Measurements from ENCODE around the gene ADAM8. TPM values are rescaled to one million over a fixed set of nuclear protein-coding genes. Genes with fewer than 3 reads are reported as not detected.
A peak's percentile ranks its signal among the peaks of the same experiment; 100 is the strongest.

The ADAM8 gene
- polyA plus RNA-seq, 1 donor (not counting 4 experiments of a cell fraction or from before 2014, with no cell fraction given) = 42.0 TPM

DNA sequence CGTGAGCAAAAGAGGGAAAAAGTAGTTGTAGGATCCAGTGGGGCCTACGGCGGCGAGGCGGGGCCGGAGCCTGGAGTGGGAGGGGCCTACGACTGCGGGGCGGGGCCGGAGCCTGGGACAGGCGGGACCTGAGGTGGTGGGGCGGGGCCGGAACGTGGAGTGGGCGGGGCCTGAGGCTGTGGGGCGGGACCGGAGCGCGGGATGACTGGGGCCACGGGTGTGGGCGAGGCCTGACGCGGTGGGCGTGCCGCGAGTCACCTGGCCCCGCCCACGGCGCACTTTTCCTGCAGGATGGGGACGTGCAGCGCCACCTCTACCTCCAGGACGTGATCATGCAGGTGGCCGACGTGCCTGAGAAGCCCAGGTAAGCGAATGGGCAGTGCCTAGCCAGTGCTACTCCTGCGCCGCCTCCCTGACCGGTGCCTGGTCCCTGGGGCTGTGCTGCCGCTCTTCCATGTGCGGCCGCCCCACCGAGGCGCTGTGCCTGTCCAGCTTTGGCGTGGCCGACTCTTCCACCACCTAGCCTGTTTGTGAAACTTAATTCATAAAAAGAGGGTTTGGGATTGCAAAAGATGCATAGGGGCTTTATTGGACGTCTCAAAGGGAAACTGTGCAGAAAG lies 32.5 kb upstream of the ADAM8 start:
- H3K4me1 ChIP-seq (ENCODE audit: control insufficient read depth, extremely low read depth, insufficient read depth, low read length) = peaks cover 9% of the 10 kb centered on the region
- peak overlapping the region; percentile 98 for H3K27ac ChIP-seq (ENCODE audit: control insufficient read depth, insufficient read depth, low read length)
- H3K79me2 ChIP-seq (ENCODE audit: control insufficient read depth, insufficient read depth, low read length) = peaks cover 40% of the 10 kb centered on the region
- peak overlapping the region; percentile 92 to 98 (median 97) for H3K4me3 ChIP-seq (ENCODE audit: control insufficient read depth in 2 of 3, extremely low read depth in 1 of 3, insufficient read depth in 2 of 3, low read depth in 1 of 3, low read length in 3 of 3)
- H4K20me1 ChIP-seq (ENCODE audit: control insufficient read depth, extremely low read depth, insufficient read depth, low read length) = peaks cover 3% of the 10 kb centered on the region
- peak overlapping the region; percentile 99 for H3K9ac ChIP-seq (ENCODE audit: control insufficient read depth, extremely low read depth, insufficient read depth, low read length)
- H3K9me1 ChIP-seq (ENCODE audit: control insufficient read depth, extremely low read depth, insufficient read depth, low read length) = peaks cover 2% of the 10 kb centered on the region
- dilution Hi-C loops (cut with MboI; ENCODE audit: extremely low pct_ligation_motif_present, low sequenced_read_pairs) = no loop called here
- no peak for FAIRE-seq
- peaks cover 15 to 17% of the 10 kb centered on the region in 2 experiments for H3K36me3 ChIP-seq (ENCODE audit: control insufficient read depth in 2 of 2, extremely low read depth in 1 of 2, insufficient read depth in 2 of 2, low read length in 2 of 2)
- peak overlapping the region; percentile 80 for H2AFZ ChIP-seq (ENCODE audit: control insufficient read depth, low read length)
- H3K4me2 ChIP-seq (ENCODE audit: control insufficient read depth, extremely low read depth, insufficient read depth, low read depth, low read length) = peak overlapping the region; percentile 58
- no peaks in the 10 kb centered on the region for H3K9me3 ChIP-seq (ENCODE audit: control insufficient read depth, low read depth, low read length)
- TF ChIP-seq EZH2 (IDR thresholded peaks at IDR 0.05; ENCODE audit: low read length) = no peak
- TF ChIP-seq, protein P1, sequence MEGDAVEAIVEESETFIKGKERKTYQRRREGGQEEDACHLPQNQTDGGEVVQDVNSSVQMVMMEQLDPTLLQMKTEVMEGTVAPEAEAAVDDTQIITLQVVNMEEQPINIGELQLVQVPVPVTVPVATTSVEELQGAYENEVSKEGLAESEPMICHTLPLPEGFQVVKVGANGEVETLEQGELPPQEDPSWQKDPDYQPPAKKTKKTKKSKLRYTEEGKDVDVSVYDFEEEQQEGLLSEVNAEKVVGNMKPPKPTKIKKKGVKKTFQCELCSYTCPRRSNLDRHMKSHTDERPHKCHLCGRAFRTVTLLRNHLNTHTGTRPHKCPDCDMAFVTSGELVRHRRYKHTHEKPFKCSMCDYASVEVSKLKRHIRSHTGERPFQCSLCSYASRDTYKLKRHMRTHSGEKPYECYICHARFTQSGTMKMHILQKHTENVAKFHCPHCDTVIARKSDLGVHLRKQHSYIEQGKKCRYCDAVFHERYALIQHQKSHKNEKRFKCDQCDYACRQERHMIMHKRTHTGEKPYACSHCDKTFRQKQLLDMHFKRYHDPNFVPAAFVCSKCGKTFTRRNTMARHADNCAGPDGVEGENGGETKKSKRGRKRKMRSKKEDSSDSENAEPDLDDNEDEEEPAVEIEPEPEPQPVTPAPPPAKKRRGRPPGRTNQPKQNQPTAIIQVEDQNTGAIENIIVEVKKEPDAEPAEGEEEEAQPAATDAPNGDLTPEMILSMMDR (optimal IDR thresholded peaks at IDR 0.05 in 1 of 3, IDR thresholded peaks at IDR 0.05 in 1 of 3, conservative IDR thresholded peaks at IDR 0.05 in 1 of 3; ENCODE audit: extremely low read depth in 1 of 3, insufficient read depth in 2 of 3, low read length in 3 of 3) = peak in 1 of 3 experiments; percentile 51
- peak; percentile 73 for DNase-seq (ENCODE audit: low read depth, low spot score)
- no peaks in the 10 kb centered on the region for H3K27me3 ChIP-seq (ENCODE audit: control insufficient read depth, extremely low read depth, insufficient read depth, low read length)

DNA sequence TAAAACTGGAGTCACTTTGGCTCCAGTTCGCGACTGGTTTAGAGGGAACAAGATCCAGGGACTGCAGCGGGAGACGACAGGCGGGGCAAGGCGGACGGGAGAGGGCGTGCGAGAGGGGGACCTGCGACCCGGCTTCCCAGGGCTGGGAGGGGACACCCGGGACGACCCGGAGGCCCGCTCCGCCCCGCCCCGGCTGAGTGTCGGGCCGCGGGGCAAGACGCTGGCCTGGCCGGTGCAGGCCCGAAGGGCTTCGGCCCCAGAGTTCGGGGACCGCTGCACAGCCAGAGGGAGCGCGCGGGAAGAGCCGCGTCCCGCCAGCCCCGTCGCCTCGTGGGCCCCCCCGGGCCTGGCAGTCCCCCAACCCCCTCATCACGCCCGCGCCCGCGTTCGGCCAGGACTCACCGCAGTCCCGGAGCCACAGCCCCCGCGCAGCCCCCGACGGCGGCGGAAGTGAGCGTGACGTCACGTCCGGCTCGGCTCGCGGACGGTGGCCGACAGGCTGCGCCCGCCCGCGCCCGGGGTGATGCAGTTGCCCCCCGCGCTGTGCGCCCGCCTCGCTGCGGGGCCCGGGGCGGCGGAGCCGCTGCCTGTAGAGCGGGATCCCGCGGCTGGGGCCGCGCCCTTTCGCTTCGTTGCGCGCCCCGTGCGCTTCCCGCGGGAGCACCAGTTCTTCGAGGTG lies 31.9 kb upstream of the ADAM8 start, which contains the start of the genes TUBGCP2 and ZNF511:
TSS of gene TUBGCP2 (minus strand) at position 452 of the 679 bp plus-strand sequence. CDS start 5,931 bp downstream, outside the sequence.
TSS of gene ZNF511 (plus strand) at position 494 of the 679 bp plus-strand sequence. CDS start at position 524, 30 bp downstream.
- Histone ChIP-seq H3K9ac (ENCODE audit: control insufficient read depth, extremely low read depth, insufficient read depth, low read length) (peak within 1 kb of the TSS; percentile 99), H3K4me3 (ENCODE audit: control insufficient read depth in 2 of 3, extremely low read depth in 1 of 3, insufficient read depth in 2 of 3, low read depth in 1 of 3, low read length in 3 of 3) (peak within 1 kb of the TSS; percentile 92 to 98 (median 97)), H3K4me1 (ENCODE audit: control insufficient read depth, extremely low read depth, insufficient read depth, low read length) (peaks cover 9% of the 10 kb centered on the region), H3K9me3 (ENCODE audit: control insufficient read depth, low read depth, low read length) (no peaks in the 10 kb centered on the region), H3K36me3 (ENCODE audit: control insufficient read depth in 2 of 2, extremely low read depth in 1 of 2, insufficient read depth in 2 of 2, low read length in 2 of 2) (peaks cover 15 to 17% of the 10 kb centered on the region in 2 experiments), H3K4me2 (ENCODE audit: control insufficient read depth, extremely low read depth, insufficient read depth, low read depth, low read length) (peak within 1 kb of the TSS; percentile 86), H3K27me3 (ENCODE audit: control insufficient read depth, extremely low read depth, insufficient read depth, low read length) (no peaks in the 10 kb centered on the region), H3K27ac (ENCODE audit: control insufficient read depth, insufficient read depth, low read length) (peak within 1 kb of the TSS; percentile 98), H3K9me1 (ENCODE audit: control insufficient read depth, extremely low read depth, insufficient read depth, low read length) (peaks cover 2% of the 10 kb centered on the region), H2AFZ (ENCODE audit: control insufficient read depth, low read length) (peak within 1 kb of the TSS; percentile 80), H4K20me1 (ENCODE audit: control insufficient read depth, extremely low read depth, insufficient read depth, low read length) (peaks cover 3% of the 10 kb centered on the region), H3K79me2 (ENCODE audit: control insufficient read depth, insufficient read depth, low read length) (peaks cover 47% of the 10 kb centered on the region)
- TF ChIP-seq, protein P1 (optimal IDR thresholded peaks at IDR 0.05 in 1 of 3, IDR thresholded peaks at IDR 0.05 in 1 of 3, conservative IDR thresholded peaks at IDR 0.05 in 1 of 3; ENCODE audit: extremely low read depth in 1 of 3, insufficient read depth in 2 of 3, low read length in 3 of 3) = peak in 2 of 3 experiments; percentile 21 to 32
- no peak for TF ChIP-seq EZH2 (IDR thresholded peaks at IDR 0.05; ENCODE audit: low read length)
- DNase-seq (ENCODE audit: low read depth, low spot score) (peak; percentile 17), FAIRE-seq (no peak)
- dilution Hi-C loops (cut with MboI; ENCODE audit: extremely low pct_ligation_motif_present, low sequenced_read_pairs) = no loop called here

Data from keratinocyte (primary cell).